Natural killer cell (primary cell): ENCODE data around the gene RASSF3. TPM values are rescaled to one million over a fixed set of nuclear protein-coding genes. Genes with fewer than 3 reads are reported as not detected.
"Not testable (repeated sequence)": the region's sequence is repeated elsewhere in the genome, so short reads cannot be mapped to it uniquely, and the experiment has no call there.

ENCODE experiments used
- ATAC-seq, 3 donors: fragments of 150-1000 bp in 2 of 3; fragments of 200-7000 bp in 1 of 3; cut with Tn5 transposase; 1 replicate in 1 of 3; 2 replicates in 2 of 3; pipeline ENCODE4 v1.10.0; 2021; ENCODE audit warnings: mild to moderate bottlenecking in 2 of 3, moderate library complexity in 2 of 3
- DNase-seq, 2 donors: peaks; one replicate each; pipeline versions ENCODE4 v3.0.0 to v3.0.0-alpha.2; 2013 to 2021; ENCODE audit warnings: mixed read lengths in 1 of 2
- H3K27ac ChIP-seq: one replicate; pipeline ENCODE4 v1.5.1; 2013; ENCODE audit warnings: mild to moderate bottlenecking, low read length
- H3K27me3 ChIP-seq: one replicate; pipeline ENCODE4 v1.6.1; 2013; ENCODE audit warnings: low read length; ENCODE audit not compliant: control insufficient read depth, insufficient read depth
- H3K36me3 ChIP-seq: one replicate; pipeline ENCODE4 v1.6.1; 2013; ENCODE audit warnings: low read length; ENCODE audit not compliant: control insufficient read depth, insufficient read depth
- H3K4me1 ChIP-seq: one replicate; pipeline ENCODE4 v1.6.1; 2013; ENCODE audit warnings: low read length; ENCODE audit not compliant: control insufficient read depth, insufficient read depth
- H3K4me3 ChIP-seq: one replicate; pipeline ENCODE4 v1.5.1; 2013; ENCODE audit warnings: low read length
- H3K9me3 ChIP-seq: one replicate; pipeline ENCODE4 v1.6.1; 2013; ENCODE audit warnings: low read length; ENCODE audit not compliant: control insufficient read depth, insufficient read depth
- H3K27ac Mint-ChIP-seq, 2 donors: one replicate each; pipeline ENCODE4 v1.8.0; 2022; ENCODE audit warnings: mild to moderate bottlenecking in 2 of 2, mixed read lengths in 2 of 2, moderate library complexity in 1 of 2
- H3K27me3 Mint-ChIP-seq, 2 donors: one replicate each; pipeline ENCODE4 v1.8.0; 2022; ENCODE audit warnings: low read depth in 2 of 2, mixed read lengths in 2 of 2
- H3K36me3 Mint-ChIP-seq: one replicate; pipeline ENCODE4 v1.8.0; 2022; ENCODE audit warnings: mixed read lengths
- H3K4me1 Mint-ChIP-seq, 2 donors: one replicate each; pipeline ENCODE4 v1.8.0; 2022; ENCODE audit warnings: mixed read lengths in 2 of 2
- H3K4me3 Mint-ChIP-seq: one replicate; pipeline ENCODE4 v1.8.0; 2022; ENCODE audit warnings: mild to moderate bottlenecking, moderate library complexity, mixed read lengths
- H3K9me3 Mint-ChIP-seq, 2 donors: one replicate each; pipeline ENCODE4 v1.8.0; 2022; ENCODE audit warnings: mixed read lengths in 2 of 2
- WGBS: methylation state at CpG from one replicate; pipeline ENCODE4 v1.1.7; 2013; ENCODE audit warnings: missing lambda C conversion rate; ENCODE audit not compliant: insufficient coverage; 5-methylcytosine and 5-hydroxymethylcytosine counted together
- intact Hi-C: fragments of 100-400 bp; cut with micrococcal nuclease; formaldehyde crosslinking; loops from one replicate; pipeline ENCODE4 v1.14.2; 2022
- total RNA-seq, 4 donors: library from RNA; stranded (reverse); fragments of 120-200 nt in 1 of 4; gene quantifications; one replicate each; pipeline versions ENCODE4 v1.2.3 to v1.2.4, GENCODE V29; 2013 to 2022
- TF ChIP-seq, protein P1 (sequence below): fragments of 200-600 bp; IDR thresholded peaks from one replicate; pipeline ENCODE4 v1.8.0; 2022; ENCODE audit warnings: antibody characterized with exemption

Gene RASSF3
- total RNA-seq, 3 donors from 2014 or later (not counting 1 experiment from before 2014, with no cell fraction given), result 63.4 to 105 (median 80.5) TPM

DNA sequence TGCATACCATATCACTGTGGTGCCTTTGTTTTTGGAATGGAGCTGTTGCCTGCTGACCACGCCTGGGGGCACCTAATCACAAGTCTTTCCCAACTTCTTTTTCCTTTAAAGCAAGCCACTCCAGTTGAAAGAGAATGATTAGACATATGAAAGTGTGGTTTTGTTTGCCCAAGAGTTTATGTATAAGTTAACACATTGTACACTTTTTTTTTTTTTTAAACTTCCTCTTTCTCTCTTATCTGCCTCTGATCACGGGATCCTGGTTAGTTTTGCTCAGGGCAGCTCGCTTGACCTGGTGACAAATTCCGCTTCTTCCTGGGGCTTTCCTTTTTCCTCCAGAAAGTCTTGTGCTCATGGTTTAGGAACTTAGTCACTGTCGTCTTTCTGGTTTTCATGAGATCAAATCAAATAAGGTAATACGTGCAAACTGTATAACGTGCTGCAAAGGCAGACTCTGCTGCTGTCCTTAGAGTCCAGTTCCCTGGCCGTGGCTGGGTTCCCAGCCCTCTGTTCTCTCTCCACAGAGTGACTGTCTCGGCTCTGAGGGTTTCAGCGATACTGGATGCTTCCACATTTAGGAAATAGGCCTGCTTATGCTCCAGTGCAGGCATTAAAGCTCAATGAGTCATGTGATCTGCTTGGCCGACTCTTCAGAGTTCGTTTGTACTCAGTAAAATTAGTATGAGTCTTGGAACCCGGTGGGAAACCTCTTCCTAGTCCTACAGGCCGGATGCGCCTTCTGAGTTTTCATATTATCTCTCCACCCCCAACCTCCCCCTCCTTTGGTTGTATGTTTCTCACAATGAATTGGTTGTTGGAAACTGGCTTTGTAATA is 15.2 kb downstream of the RASSF3 start:
- 4% methylated on average over 11 of the region's 15 CpGs for WGBS
- TF ChIP-seq, protein P1, sequence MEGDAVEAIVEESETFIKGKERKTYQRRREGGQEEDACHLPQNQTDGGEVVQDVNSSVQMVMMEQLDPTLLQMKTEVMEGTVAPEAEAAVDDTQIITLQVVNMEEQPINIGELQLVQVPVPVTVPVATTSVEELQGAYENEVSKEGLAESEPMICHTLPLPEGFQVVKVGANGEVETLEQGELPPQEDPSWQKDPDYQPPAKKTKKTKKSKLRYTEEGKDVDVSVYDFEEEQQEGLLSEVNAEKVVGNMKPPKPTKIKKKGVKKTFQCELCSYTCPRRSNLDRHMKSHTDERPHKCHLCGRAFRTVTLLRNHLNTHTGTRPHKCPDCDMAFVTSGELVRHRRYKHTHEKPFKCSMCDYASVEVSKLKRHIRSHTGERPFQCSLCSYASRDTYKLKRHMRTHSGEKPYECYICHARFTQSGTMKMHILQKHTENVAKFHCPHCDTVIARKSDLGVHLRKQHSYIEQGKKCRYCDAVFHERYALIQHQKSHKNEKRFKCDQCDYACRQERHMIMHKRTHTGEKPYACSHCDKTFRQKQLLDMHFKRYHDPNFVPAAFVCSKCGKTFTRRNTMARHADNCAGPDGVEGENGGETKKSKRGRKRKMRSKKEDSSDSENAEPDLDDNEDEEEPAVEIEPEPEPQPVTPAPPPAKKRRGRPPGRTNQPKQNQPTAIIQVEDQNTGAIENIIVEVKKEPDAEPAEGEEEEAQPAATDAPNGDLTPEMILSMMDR, result no peak
- Mint-ChIP-seq H3K36me3 (no peaks in the 10 kb centered on the region), H3K4me3 (peak overlapping the region; percentile 89), H3K4me1 (peaks cover 35 to 45% of the 10 kb centered on the region in 2 donors), H3K27ac (peak overlapping the region; percentile 83 to 85), H3K9me3 (no peaks in the 10 kb centered on the region), H3K27me3 (no peaks in the 10 kb centered on the region)
- Histone ChIP-seq H3K9me3 (no peaks in the 10 kb centered on the region), H3K27me3 (no peaks in the 10 kb centered on the region), H3K27ac (peak overlapping the region; percentile 77), H3K36me3 (peaks cover 6% of the 10 kb centered on the region), H3K4me3 (peak overlapping the region; percentile 26), H3K4me1 (peaks cover 48% of the 10 kb centered on the region)
- intact Hi-C loops, result no loop called here
- peak in 1 of 2 donors; percentile 62 for DNase-seq
- ATAC-seq, result peak; percentile 74 to 85 (median 77)

DNA sequence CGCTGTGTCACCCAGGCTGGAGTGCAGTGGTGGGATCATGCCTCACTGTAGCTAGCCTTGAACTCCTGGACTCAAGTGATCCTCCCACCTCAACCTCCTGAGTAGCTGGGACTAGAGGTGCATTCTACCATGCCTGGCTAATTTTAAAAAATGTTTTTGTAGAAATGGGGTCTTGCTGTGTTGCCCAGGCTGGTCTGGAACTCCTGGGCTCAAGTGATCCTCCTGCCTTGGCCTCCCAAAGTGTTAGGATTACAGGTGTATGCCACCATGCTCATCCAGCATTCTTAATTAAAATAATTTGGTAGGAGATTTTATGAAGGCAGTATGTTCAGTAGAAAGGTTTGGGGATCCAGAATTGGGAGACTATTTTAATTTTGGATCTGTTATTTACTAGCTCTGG is 16.3 kb downstream of the RASSF3 start:
- 92% methylated on average over 1 of the region's 1 CpG for WGBS
- H3K27me3 ChIP-seq, H3K36me3 Mint-ChIP-seq, intact Hi-C loops, ATAC-seq, H3K27me3 Mint-ChIP-seq, H3K27ac ChIP-seq, H3K4me3 ChIP-seq, H3K9me3 Mint-ChIP-seq, DNase-seq, H3K36me3 ChIP-seq, H3K4me3 Mint-ChIP-seq, H3K9me3 ChIP-seq: not testable (repeated sequence)
- peaks cover 47% of the 10 kb centered on the region for H3K4me1 ChIP-seq
- peak overlapping the region; percentile 78 to 81 for H3K27ac Mint-ChIP-seq
- peaks cover 45 to 51% of the 10 kb centered on the region in 2 donors for H3K4me1 Mint-ChIP-seq

DNA sequence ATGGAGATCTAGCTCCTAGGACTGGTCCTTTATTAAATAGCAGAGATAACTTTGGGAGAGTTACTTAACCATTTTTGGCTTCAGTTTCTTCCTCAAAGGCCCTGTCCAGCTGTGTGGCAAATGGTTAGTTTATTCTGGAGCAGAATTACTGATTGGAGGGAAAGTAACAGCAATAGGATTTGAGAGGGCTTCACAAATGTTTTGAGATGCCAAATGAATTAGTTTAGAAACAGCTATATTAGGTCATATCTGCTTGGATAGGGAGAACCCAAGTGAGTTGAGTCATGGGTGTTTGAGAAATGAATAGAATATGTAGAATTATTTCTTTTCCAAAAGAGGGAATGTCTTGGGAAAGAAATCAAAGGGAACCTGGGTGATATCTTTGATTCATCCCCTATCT is 17.5 kb downstream of the RASSF3 start:
- Mint-ChIP-seq H3K4me1 (peaks cover 55 to 57% of the 10 kb centered on the region in 2 donors), H3K4me3 (no peak overlapping the region), H3K36me3 (no peaks in the 10 kb centered on the region), H3K27ac (peak overlapping the region; percentile 78 to 81), H3K27me3 (no peaks in the 10 kb centered on the region), H3K9me3 (no peaks in the 10 kb centered on the region)
- no peak overlapping the region for H3K4me3 ChIP-seq
- TF ChIP-seq, protein P1, result no peak
- H3K9me3 ChIP-seq, result no peaks in the 10 kb centered on the region
- no peaks in the 10 kb centered on the region for H3K27me3 ChIP-seq
- ATAC-seq (no peak), DNase-seq (no peak)
- peaks cover 51% of the 10 kb centered on the region for H3K4me1 ChIP-seq
- no peak overlapping the region for H3K27ac ChIP-seq
- intact Hi-C loops, result no loop called here
- H3K36me3 ChIP-seq, result peaks cover 9% of the 10 kb centered on the region

DNA sequence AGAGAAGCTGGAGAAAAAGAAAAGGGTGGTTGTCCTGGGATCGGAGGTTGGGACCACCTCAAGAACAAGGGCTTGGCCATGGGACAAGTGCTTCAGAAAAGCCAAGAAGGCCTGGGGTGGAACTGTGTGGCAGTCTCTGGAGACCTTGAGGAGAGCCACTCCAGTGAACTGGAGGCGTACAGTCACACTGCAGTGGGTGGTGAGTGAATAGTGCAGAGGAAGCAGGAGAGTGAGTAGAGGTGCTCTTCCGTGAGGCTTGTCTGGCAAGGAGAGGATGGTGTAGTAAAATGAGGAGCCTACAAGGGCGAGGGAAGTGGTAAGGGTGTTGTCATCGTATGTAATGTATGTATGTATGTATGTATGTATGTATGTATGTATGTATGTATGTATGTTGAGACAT is 20.9 kb downstream of the RASSF3 start:
- intact Hi-C loops, result no loop called here
- H3K9me3 ChIP-seq, result no peaks in the 10 kb centered on the region
- Mint-ChIP-seq H3K27me3 (no peaks in the 10 kb centered on the region), H3K9me3 (no peaks in the 10 kb centered on the region), H3K27ac (peak overlapping the region; percentile 79), H3K4me3 (no peak overlapping the region), H3K4me1 (peaks cover 59 to 64% of the 10 kb centered on the region in 2 donors), H3K36me3 (no peaks in the 10 kb centered on the region)
- no peak for ATAC-seq
- no peak overlapping the region for H3K27ac ChIP-seq
- H3K36me3 ChIP-seq, result peaks cover 12% of the 10 kb centered on the region
- peaks cover 43% of the 10 kb centered on the region for H3K4me1 ChIP-seq
- H3K4me3 ChIP-seq, result no peak overlapping the region
- no peaks in the 10 kb centered on the region for H3K27me3 ChIP-seq
- TF ChIP-seq, protein P1, result no peak
- DNase-seq, result peak in 1 of 2 donors; percentile 17
- 73% methylated on average over 5 of the region's 5 CpGs for WGBS
